RCC 7860 (cell line): Measurements from ENCODE around the gene RBM4B.
"Not testable (repeated sequence)": the region's sequence is repeated elsewhere in the genome, so short reads cannot be mapped to it uniquely, and the experiment has no call there.

ENCODE experiments used
- DNase-seq: peaks from one replicate; pipeline ENCODE4 v3.0.0-alpha.2; 2015; ENCODE audit warnings: low spot score
- FAIRE-seq: peaks from 2 replicates; lab custom pipeline; 2012; peaks lifted over from hg19 to GRCh38; lab: Jason Lieb, UNC

RBM4B gene

DNA sequence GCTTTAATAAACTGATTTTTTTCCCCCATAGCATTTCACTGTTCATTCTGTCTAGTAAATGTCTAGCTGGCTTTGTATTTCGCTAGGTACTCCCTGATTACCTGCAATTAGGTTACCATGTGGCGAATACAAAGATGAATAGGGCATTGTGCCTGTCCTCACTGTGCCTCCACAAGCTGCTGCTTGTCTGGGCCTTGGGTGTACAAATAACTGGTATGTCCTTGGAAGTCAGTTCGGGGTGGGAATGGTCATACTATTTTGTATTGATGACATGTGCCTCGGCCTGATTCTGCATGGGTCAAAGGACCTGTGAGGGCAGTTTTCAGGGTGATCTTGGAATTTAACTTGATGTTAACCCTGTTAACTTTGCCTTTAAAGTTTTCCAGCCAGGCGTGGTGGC, 27.8 kb downstream of the RBM4B start:
- FAIRE-seq = no peak

GRCh38 chr11:66646828-66647227, 30.9 kb downstream of the RBM4B start:
- DNase-seq (no peak), FAIRE-seq (no peak)

More for the DNA sequence above, 27.8 kb downstream of the RBM4B start:
- no peak for DNase-seq

DNA sequence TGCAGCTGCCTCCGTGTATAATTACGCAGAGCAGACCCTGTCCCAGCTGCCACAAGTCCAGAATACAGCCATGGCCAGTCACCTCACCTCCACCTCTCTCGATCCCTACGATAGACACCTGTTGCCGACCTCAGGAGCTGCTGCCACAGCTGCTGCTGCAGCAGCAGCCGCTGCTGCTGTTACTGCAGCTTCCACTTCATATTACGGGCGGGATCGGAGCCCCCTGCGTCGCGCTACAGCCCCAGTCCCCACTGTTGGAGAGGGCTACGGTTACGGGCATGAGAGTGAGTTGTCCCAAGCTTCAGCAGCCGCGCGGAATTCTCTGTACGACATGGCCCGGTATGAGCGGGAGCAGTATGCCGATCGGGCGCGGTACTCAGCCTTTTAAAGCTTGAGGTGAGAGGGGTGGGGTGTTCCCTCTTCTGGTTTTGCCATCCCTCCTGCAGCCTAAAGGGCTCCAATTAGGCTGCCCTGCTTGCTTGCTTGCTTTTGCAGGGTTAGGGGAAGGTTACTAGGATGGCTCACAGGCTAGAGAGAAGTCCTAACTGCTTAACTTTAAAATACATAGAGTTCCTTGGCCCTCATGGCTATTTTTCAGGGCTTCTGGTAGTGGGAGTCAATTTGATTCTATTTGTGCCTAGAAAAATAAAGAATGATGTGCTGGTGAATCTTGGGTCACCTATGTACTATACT, 33.8 kb downstream of the RBM4B start:
- FAIRE-seq (no peak), DNase-seq (no peak)

- FAIRE-seq (no peak), DNase-seq (no peak)
Observed at GRCh38 chr11:66641834-66642233, 35.9 kb downstream of the RBM4B start.

- not testable (repeated sequence) for DNase-seq, FAIRE-seq
Observed at GRCh38 chr11:66639814-66640340, 37.8 kb downstream of the RBM4B start.

DNA sequence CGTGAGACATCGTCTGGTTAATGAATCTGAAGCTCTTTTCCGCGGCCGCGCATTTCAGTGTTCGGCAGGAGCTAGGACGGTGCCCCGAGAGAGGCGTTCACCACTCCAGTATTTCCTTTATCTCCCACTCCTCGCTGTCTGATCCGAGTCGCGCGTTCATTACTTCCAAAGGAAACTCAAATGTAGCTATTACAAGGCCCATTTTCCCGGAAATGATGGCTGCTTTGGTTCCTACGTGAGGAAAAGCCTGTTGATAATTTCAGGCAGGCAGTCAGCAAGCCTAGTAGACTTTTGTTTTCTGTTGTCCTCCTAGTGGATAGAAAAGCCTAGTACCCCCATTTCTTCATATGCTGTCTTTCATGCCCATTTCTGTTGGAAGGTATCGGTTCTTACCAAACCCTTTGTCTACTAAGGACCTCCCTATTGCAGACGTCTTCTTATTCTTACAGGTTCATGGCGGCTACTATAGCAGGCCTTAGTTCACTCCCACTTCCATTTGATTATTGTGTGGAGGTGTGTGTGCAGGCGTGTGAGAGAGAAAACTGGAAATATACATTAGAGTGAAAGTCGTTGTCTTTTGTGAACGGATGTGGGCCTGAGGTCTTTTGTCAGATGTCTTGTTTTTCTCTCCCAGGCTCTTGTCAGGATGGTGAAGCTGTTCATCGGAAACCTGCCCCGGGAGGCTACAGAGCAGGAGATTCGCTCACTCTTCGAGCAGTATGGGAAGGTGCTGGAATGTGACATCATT, 38.4 kb downstream of the RBM4B start:
- DNase-seq = no peak
- FAIRE-seq = no peak

DNA sequence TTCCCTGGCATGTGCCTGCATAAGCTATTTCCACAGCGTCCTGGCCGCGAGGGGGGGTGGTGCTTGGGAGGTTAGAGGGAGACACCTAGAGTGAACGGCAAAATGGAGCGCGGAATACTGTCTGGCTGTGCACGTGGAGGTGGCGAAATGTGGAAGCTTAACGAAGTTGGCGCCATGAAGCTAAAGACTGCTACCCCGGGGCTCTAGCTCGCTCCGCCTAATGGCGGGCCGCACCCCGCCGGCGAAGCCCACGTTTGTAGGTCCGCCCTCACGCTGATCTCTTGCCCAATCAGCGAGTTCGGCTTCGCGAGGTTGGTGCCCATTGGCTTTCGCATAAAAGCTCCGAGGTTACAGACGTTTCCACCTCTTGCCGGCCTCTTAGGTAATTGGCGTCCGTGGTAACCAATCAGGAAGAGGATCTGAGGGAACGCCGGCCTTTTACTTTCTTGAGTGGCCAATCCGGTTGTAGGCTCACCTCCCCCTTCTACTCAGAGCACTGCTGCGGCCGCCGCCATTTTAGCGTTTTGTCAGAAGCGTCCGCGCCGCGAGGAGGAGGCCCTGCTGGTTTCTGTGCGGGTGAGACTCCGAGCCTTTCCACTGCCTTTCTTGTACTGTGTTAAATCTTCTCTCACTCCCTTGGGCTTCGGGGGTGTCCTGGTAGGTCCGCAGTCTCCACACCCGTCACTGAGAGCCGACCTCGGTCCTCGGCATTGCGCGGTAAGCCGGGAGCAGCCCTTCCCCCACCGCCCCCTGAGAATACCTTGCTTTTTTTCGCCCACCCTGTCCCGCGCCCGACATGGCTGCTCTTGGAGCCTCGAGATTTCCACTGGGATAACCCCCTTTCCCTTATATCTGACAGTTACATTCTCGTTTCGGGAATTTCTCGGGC, 39.3 kb downstream of the RBM4B start, which contains the start of gene RBM4:
Gene RBM4 (plus strand): TSS at position 527 of the 889 bp plus-strand sequence. CDS start 1,009 bp downstream, outside the sequence.
- FAIRE-seq = peak; percentile 81

DNA sequence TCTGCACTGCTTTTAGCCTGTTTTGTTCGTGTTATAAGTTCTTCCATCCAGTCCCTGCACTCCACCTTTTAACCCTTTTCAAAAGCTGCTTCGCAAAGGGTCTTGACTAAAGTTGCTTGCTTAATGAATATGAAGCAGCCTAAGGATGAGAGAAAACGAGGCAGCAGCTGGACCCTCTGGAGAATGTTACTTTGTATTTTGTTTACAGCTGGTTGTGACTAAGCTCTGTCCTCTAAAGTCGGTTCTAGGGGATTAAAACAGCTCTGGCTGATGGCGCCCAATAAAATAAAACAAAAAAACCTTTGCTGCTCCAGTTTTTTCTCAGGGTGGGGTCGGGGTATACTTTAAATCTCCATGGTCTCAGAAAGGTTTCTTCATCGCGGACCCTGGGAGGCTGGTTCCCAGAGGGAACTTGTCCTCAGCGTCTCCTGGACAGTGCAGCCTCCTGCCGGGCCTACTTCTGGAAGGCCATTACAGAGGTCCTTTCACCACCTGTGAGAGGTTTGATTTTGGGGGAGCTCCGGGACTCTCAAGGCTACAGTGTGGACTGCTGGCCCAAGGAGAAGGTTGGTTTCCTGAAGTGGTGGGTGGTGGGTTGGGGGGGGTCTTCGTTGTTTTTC, 40.0 kb downstream of the RBM4B start:
- DNase-seq (no peak), FAIRE-seq (no peak)

More for the DNA sequence above, 39.3 kb downstream of the RBM4B start, which contains the start of gene RBM4:
- DNase-seq = peak; percentile 98

DNA sequence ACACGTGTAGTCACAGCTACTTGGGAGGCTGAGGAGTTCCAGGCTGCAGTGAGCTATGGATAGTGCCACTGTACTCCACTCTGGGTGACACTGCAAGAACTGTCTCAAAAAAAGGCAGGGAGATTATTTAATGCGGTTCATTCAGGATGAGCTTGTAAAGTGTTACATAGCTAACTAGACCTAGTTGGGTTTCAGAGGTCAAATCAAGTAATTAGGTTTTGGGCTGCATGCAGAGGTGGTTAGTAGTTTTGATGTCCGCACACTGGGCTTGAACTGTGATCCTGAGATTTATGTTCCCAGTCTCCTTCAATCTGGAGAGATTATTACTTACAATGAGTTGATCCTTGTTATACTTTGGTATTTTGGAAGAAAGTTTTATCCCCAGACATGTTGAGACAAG, 41.3 kb downstream of the RBM4B start:
- no peak for DNase-seq
- FAIRE-seq = no peak

GRCh38 chr11:66632952-66633351, 44.7 kb downstream of the RBM4B start:
- DNase-seq = no peak
- FAIRE-seq = no peak

DNA sequence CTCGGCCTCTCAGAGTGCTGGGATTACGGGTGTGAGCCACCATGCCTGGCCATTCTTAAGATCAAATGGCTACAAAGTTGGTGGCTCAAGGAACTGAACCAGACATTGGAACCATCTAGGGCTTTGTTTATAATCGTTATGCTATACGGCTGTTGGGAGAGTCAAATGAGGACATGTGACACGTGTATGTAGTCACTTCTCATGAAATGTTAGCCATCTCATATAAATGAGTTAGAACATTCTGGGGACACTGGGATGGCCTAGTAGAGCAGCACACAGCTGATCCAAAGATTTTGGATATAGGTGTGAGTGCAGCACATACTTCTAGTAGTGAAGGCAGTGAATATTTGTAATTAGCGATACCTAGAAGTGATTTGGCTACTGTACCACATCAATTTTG, 45.8 kb downstream of the RBM4B start:
- FAIRE-seq = no peak
- DNase-seq = no peak

DNA sequence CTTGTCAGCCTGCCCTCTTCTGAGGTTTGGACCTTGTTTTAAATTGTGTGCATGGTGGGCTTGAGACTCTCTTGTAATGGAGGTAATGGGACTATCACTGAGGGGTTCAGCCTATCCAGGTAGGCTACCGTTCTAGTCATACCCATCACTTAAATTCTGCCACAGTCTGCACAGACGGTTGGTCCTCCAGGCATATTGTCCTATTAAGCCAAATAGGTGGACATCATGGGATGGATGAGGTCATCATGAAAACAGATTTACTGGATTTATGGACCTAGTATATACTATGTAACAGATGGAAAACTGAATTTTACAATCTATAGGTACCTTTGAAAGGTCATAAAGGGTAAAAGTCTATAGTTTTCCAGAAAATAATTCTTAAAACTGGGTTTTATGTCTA, 48.3 kb downstream of the RBM4B start:
- DNase-seq (no peak), FAIRE-seq (no peak)

GRCh38 chr11:66628061-66628603, 49.6 kb downstream of the RBM4B start:
- FAIRE-seq = no peak

DNA sequence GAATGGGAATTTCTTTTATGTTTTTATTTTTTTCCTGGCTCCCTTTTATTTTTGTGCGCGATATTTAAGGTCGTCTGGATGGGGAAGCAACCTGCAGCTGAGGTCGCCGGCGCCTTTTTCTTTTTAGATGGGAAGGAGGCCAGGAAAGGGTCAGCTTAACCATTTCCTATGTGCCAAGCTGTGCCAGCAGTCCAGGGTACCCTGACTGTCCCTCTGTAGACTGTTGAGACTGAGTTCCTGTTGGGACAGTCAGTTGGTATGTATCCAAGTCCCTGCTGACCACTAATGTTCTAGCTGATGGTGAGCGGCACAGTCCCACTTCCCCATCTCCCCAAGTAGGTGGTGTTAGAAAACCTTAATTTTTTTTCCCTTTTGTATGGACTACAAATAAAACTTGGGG, 50.8 kb downstream of the RBM4B start:
- FAIRE-seq = no peak
- no peak for DNase-seq

More at GRCh38 chr11:66628061-66628603, 49.6 kb downstream of the RBM4B start:
- no peak for DNase-seq

GRCh38 chr11:66626382-66626781, 51.3 kb downstream of the RBM4B start:
- no peak for FAIRE-seq
- no peak for DNase-seq

GRCh38 chr11:66625752-66626149, 51.9 kb downstream of the RBM4B start:
- no peak for FAIRE-seq
- no peak for DNase-seq

DNA sequence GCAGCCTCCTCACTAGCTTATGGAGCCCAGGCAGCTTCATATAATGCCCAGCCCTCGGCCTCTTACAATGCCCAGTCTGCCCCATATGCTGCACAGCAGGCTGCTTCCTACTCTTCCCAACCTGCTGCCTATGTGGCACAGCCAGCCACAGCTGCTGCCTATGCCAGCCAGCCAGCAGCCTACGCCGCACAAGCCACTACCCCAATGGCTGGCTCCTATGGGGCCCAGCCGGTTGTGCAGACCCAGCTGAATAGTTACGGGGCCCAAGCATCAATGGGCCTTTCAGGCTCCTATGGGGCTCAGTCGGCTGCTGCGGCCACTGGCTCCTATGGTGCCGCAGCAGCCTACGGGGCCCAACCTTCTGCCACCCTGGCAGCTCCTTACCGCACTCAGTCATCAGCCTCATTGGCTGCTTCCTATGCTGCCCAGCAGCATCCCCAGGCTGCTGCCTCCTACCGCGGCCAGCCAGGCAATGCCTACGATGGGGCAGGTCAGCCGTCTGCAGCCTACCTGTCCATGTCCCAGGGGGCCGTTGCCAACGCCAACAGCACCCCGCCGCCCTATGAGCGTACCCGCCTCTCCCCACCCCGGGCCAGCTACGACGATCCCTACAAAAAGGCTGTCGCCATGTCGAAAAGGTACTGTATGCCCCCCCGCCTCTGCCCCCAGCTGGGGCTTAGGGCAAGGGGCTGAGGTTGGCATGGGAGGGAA, 52.5 kb downstream of the RBM4B start:
- DNase-seq (no peak), FAIRE-seq (no peak)

DNA sequence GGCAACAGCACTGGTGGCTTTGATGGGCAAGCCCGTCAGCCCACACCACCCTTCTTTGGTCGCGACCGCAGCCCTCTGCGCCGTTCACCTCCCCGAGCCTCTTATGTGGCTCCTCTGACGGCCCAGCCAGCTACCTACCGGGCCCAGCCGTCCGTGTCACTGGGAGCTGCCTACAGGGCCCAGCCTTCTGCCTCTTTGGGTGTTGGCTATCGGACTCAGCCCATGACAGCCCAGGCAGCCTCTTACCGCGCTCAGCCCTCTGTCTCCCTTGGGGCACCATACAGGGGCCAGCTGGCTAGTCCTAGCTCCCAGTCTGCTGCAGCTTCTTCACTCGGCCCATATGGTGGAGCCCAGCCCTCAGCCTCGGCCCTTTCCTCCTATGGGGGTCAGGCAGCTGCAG, 53.2 kb downstream of the RBM4B start:
- FAIRE-seq = no peak

GRCh38 chr11:66619080-66619554, 58.6 kb downstream of the RBM4B start:
- no peak for DNase-seq
- FAIRE-seq = no peak

More for the DNA sequence above, 53.2 kb downstream of the RBM4B start:
- DNase-seq = no peak
